VCaP (cell line): ENCODE measurements around the gene CHST1.

Source experiments
- H3K27ac ChIP-seq: fragments of 450-650 bp; 2 replicates; pipeline ENCODE4 v1.5.1; 2017
- CTCF ChIP-seq: fragments of 450-650 bp; conservative IDR thresholded peaks from 2 replicates; pipeline ENCODE4 v1.5.1; 2017; ENCODE audit warnings: mild to moderate bottlenecking, moderate library complexity

Gene CHST1

GRCh38 chr11:45622861-45623260 is 42.6 kb downstream of the CHST1 start:
- no peak for TF ChIP-seq CTCF
- no peak overlapping the region for H3K27ac ChIP-seq

DNA sequence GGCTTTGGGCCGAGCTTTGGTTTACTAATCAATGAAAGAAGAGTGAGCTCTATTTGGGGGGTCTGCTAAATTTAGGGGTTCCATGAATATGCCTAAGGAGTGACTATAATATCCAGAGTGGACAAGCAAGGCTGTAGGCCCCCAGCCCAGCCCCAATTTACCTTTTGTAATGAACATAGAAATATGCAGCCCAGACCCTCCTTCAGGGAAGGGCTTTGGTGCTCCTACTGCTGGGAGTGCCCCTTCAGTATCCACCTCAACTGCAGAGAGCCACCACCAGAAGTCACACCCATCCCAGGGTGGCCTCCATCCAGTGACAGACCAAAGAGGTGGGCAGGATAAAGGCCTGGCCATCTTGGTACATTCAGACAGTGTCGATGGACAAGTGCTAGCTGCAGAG is 43.1 kb downstream of the CHST1 start:
- no peak overlapping the region for H3K27ac ChIP-seq
- TF ChIP-seq CTCF: no peak

- no peak overlapping the region for H3K27ac ChIP-seq
- TF ChIP-seq CTCF: no peak
These were observed 43.8 kb downstream of the CHST1 start for GRCh38 chr11:45621588-45621987.

GRCh38 chr11:45620243-45620642 is 45.2 kb downstream of the CHST1 start:
- no peak for TF ChIP-seq CTCF
- H3K27ac ChIP-seq: no peak overlapping the region

DNA sequence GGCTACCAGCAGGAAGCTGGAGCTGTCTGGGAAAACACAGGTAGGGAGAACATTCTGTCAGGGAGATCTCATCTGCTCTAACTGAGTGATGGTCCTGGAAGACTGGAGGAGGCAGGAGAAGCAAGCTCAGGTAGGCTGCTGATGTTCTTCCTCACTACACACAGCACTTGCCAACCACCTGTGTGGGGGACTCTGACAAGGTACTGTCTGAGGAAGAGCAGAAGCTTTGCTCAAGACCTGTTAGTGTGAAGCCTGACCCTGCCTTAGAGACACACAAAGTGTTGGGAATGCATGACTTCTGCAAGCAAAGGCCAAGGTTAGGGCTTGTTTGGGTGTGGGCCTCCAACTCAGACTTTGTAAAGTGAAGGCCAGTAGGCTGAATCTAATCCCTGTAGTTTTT is 46.5 kb downstream of the CHST1 start:
- TF ChIP-seq CTCF: no peak
- no peak overlapping the region for H3K27ac ChIP-seq

DNA sequence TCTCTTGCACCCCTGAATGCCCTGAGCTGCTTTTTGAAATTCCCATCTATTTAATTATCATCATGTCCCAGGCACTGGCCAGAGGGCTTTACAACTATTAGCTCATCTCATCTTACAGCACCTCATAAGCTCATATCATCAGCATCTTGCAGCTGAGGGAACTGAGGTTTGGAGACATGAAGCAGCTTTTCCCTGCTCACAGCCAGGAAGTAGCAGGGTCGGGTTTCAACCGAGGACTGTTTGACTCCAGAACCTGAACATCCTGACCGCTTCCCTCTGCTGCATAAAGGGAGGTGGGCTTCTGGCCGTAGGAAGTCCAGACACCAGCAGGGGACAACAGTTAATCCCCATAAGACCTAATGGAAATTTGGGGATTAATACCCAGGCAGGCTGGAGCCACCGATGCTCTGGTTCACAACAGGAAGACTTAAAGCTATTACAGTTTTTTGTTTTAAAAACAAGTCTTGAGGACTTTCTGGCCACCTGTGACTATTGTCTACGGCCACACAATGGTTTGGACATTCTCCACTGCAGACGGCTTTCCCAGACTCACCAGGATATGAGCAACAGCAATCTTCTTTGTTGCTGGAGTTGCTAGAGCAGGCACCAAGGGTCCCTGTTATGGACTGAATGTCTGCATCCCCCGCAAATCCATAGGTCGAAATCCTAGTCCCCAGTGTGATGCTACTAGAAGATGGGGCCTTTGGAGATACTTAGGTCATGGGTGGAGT is 47.4 kb downstream of the CHST1 start:
- no peak for TF ChIP-seq CTCF
- no peak overlapping the region for H3K27ac ChIP-seq

- H3K27ac ChIP-seq: no peak overlapping the region
- no peak for TF ChIP-seq CTCF
These were observed 48.4 kb downstream of the CHST1 start for GRCh38 chr11:45616802-45617549.
